ENCODE measurements around the gene RAB27A. TPM values are rescaled to one million over a fixed set of nuclear protein-coding genes. Genes with fewer than 3 reads are reported as not detected.
A peak's percentile ranks its signal among the peaks of the same experiment; 100 is the strongest.

RAB27A gene
- total RNA-seq, 8 experiments from 2014 or later: 1.6 to 6.1 (median 3.6) TPM

DNA sequence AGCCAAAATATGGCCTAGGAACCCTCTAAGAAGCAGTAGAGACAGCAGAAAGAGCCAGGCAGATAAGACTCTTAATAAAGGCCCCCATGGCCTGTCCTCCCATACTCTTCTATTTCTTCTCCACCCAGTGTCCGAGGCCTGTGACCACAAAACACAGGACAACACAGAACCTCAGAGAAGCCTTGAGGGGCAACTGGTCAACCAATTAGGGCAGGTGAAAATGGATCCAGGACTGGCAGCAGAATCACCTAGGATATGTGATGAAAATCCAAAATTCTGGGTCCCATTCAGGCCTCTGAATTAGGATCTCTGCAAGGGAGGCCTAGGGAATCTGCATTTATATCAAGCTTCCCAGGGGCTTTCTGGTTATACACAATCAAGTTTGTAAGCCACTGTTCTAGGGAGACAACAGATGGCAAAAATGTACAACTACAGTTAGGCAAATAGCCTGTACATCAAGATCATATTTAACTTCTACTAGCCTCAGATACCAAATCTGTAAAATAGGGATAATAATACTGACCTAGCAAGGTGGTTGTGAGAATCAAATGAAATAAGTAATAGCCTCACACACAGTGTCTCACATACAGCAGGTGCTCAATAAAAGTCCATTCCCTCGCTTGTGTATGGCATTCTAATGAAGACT is 10.4 kb downstream of the RAB27A start:
- in situ Hi-C loops (cut with MboI; ENCODE audit: low pct_unique_long_range_greater_than_20kb in 2 of 9, low sequenced_read_pairs in 9 of 9, unreplicated experiment in 9 of 9): no loop called here
- Histone ChIP-seq H3K4me1 (replicated peaks in 1 of 2) (no peaks in the 10 kb centered on the region), H3K27ac (no peak overlapping the region), H3K4me3 (no peak overlapping the region)
- ATAC-seq (replicated peaks in 6 of 8): no peak
- WGBS, 10 experiments: 71 to 100% (median 81%) methylated on average over 2 of the region's 2 CpGs; no CpG with 5 or more reads in 6 of the 10 experiments

DNA sequence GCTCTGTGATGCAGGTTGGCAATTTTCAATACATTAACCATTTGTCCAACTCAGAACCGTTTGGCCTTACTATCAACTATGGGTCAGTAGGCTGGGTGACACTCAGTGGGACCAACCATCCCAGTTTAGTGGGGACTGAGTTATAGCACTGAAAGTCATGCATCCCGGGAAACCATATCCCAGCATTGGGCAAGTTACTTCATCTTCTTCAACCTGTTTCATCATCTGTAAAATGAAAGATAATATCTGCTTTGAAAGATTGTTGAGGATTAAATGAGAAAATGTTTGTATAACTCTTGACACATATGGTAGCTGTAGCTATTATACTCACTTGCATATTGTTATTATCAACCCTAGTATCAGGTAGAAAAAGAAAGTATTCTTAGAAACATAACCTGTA is 11.9 kb downstream of the RAB27A start:
- 43 to 100% (median 79%) methylated on average over 1 to 2 of the region's 2 CpGs; no CpG with 5 or more reads in 3 of the 10 experiments for WGBS, 10 experiments
- in situ Hi-C loops (cut with MboI; ENCODE audit: low pct_unique_long_range_greater_than_20kb in 2 of 9, low sequenced_read_pairs in 9 of 9, unreplicated experiment in 9 of 9): no loop called here
- no peak for ATAC-seq (replicated peaks in 6 of 8)
- Histone ChIP-seq H3K4me1 (replicated peaks in 1 of 2) (no peaks in the 10 kb centered on the region), H3K27ac (no peak overlapping the region), H3K4me3 (no peak overlapping the region)

DNA sequence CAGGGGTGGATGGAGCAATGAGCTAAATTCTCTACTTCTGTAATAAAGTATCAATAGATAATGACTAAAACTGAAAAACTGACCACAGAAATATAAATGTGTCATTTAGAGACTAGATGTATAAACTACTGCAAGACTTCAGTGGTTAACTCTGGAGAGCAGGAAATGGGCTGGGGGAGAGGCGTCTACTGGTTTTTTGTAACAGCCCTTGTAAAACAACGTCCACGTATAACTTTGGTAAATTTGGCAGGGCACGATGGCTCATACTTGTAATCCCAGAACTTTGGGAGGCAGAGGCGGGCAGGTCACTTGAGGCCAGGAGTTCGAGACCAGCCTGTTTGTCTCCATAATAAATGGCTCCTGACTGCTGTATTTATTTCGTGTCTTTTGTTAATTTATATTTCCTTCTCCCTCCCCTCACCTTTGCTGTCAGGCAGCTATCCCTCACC is 12.5 kb downstream of the RAB27A start:
- no peak for ATAC-seq (replicated peaks in 6 of 8)
- 33 to 100% (median 76%) methylated on average over 2 to 7 of the region's 7 CpGs for WGBS, 10 experiments
- Histone ChIP-seq H3K4me3 (no peak overlapping the region), H3K4me1 (replicated peaks in 1 of 2) (no peaks in the 10 kb centered on the region), H3K27ac (no peak overlapping the region)
- in situ Hi-C loops (cut with MboI; ENCODE audit: low pct_unique_long_range_greater_than_20kb in 2 of 9, low sequenced_read_pairs in 9 of 9, unreplicated experiment in 9 of 9): no loop called here

DNA sequence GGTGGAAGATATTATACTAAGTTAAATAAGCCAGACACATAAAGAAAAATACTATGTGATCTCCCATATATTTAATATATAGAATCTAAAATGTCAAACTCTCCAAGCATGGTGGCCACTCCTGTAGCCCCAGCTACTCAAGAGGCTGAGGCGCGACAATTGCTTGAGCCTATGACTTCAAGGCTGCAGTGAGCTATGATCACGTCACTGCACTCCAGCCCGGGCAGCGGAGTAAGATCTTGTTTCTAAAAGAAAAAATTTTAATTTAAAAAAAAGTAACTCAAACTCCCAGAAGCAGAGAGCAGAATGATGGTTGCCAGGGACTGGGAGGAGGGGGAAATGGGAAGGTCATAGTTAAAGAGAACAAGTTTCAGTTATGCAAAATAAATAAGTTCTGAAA is 13.3 kb downstream of the RAB27A start:
- no peak for ATAC-seq (replicated peaks in 6 of 8)
- no peak overlapping the region for H3K4me3 ChIP-seq
- in situ Hi-C loops (cut with MboI; ENCODE audit: low pct_unique_long_range_greater_than_20kb in 2 of 9, low sequenced_read_pairs in 9 of 9, unreplicated experiment in 9 of 9): no loop called here
- 90 to 100% (median 94%) methylated on average over 1 to 5 of the region's 5 CpGs; no CpG with 5 or more reads in 2 of the 10 experiments for WGBS, 10 experiments
- H3K27ac ChIP-seq: no peak overlapping the region
- no peaks in the 10 kb centered on the region for H3K4me1 ChIP-seq (replicated peaks in 1 of 2)

DNA sequence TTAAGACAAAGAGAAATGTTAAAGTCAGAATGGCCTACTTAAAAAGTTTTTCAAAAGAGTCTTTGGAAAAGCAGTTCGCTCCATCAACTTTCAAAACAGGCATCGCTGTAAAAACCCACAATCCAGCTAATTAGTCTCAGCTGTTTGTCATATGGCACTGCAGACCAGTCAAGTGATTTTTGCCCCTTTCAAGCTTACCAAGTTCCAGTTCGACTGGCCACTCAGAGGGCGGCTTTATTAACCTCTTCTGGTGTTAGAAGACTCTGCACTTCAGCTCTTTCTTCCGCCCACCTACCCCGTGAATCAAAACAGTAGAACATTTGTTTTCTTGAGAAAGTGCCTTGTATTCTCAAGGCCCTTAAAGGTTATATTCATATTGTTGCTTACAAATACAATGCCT is 19.3 kb downstream of the RAB27A start:
- no peak for ATAC-seq (replicated peaks in 6 of 8)
- Histone ChIP-seq H3K4me1 (replicated peaks in 1 of 2) (peaks cover 16 to 17% of the 10 kb centered on the region in 2 donors), H3K4me3 (no peak overlapping the region), H3K27ac (no peak overlapping the region)
- 40 to 86% (median 74%) methylated on average over 1 to 6 of the region's 6 CpGs; no CpG with 5 or more reads in 2 of the 10 experiments for WGBS, 10 experiments
- in situ Hi-C loops (cut with MboI; ENCODE audit: low pct_unique_long_range_greater_than_20kb in 2 of 9, low sequenced_read_pairs in 9 of 9, unreplicated experiment in 9 of 9): no loop called here

DNA sequence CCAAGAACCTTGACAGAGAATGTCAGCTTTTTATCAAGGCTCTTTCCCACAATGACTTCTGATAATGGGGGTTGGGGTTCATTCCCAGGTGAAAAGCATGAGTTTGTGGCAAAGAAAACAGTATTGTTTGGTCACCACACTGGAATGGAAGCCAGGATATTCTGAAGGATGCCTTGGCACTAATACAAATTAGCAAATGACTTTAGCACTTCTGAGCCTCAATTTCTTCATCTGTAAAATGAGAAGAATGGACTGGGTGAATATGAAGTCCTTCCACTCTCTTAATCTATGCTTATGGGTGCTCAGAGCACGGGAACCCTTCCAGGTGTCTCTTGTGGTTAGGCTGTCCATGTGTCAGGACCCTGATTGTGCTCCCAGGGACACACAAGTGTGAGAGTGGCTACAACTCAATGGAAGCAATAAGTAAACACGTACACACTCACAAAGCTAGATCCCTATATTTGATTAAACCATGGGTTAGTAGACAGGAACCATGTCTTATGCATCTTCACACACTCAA is 21.4 kb downstream of the RAB27A start:
- WGBS, 10 experiments: 50 to 100% (median 100%) methylated on average over 1 of the region's 2 CpGs; no CpG with 5 or more reads in 5 of the 10 experiments
- H3K4me3 ChIP-seq: no peak overlapping the region
- no peak for ATAC-seq (replicated peaks in 6 of 8)
- no peak overlapping the region for H3K27ac ChIP-seq
- in situ Hi-C loops (cut with MboI; ENCODE audit: low pct_unique_long_range_greater_than_20kb in 2 of 9, low sequenced_read_pairs in 9 of 9, unreplicated experiment in 9 of 9): no loop called here
- H3K4me1 ChIP-seq (replicated peaks in 1 of 2): peaks cover 16 to 17% of the 10 kb centered on the region in 2 donors

DNA sequence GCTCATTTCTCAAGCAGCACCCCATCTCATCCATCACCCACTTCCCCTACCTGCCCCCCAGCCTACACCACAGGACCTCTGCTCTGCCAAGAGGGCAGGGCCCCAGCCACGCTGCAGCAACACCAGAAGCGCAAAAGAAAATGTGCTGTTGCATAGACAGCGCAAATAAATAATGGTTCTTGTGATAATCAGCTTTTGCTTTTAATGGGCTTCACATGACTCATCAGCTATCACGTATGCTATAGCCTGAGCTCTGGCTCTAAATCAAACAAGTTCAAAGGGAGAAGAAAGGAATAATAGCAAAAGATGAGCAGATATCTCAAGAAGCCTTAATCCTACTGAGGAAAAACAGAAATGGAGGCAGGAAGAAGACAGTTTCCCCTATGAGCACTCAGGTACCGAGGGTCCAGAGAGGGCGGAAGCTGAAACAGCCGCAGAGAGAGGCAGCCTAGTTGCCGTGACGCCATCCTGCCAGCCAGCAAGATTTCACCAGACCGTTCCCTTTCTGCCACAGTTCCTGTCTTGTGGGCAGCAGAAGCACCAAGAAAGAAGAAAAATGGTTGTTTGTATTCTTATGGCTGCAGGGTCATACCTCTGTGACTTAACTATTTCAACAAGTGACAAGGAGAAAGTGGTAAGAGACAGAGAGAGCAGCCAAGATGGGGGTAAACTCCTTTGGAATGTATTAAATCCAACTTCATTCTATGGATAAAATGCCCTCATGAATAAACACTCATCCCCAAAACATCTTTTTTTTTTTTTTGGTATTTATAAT is 22.0 kb downstream of the RAB27A start:
- in situ Hi-C loops (cut with MboI; ENCODE audit: low pct_unique_long_range_greater_than_20kb in 2 of 9, low sequenced_read_pairs in 9 of 9, unreplicated experiment in 9 of 9): no loop called here
- WGBS, 10 experiments: 36 to 100% (median 55%) methylated on average over 1 to 10 of the region's 10 CpGs; no CpG with 5 or more reads in 1 of the 10 experiments
- peak; percentile 14 to 99 (median 98) for ATAC-seq (replicated peaks in 6 of 8)
- H3K27ac ChIP-seq: peak overlapping the region; percentile 29 to 59
- H3K4me1 ChIP-seq (replicated peaks in 1 of 2): peaks cover 16 to 17% of the 10 kb centered on the region in 2 donors
- H3K4me3 ChIP-seq: no peak overlapping the region

GRCh38 chr15:55266547-55266946 is 23.1 kb downstream of the RAB27A start:
- no peak overlapping the region for H3K4me3 ChIP-seq
- peaks cover 16 to 17% of the 10 kb centered on the region in 2 donors for H3K4me1 ChIP-seq (replicated peaks in 1 of 2)
- 64 to 100% (median 95%) methylated on average over 1 to 2 of the region's 2 CpGs; no CpG with 5 or more reads in 2 of the 10 experiments for WGBS, 10 experiments
- peak overlapping the region; percentile 8 to 59 for H3K27ac ChIP-seq
- peak in 2 of 8 experiments; percentile 30 to 87 for ATAC-seq (replicated peaks in 6 of 8)
- in situ Hi-C loops (cut with MboI; ENCODE audit: low pct_unique_long_range_greater_than_20kb in 2 of 9, low sequenced_read_pairs in 9 of 9, unreplicated experiment in 9 of 9): no loop called here

GRCh38 chr15:55260562-55261131 is 29.0 kb downstream of the RAB27A start:
- no peak overlapping the region for H3K27ac ChIP-seq
- no peak overlapping the region for H3K4me3 ChIP-seq
- H3K4me1 ChIP-seq (replicated peaks in 1 of 2): no peaks in the 10 kb centered on the region
- 0 to 72% (median 50%) methylated on average over 1 to 2 of the region's 3 CpGs; no CpG with 5 or more reads in 2 of the 10 experiments for WGBS, 10 experiments
- in situ Hi-C loops (cut with MboI; ENCODE audit: low pct_unique_long_range_greater_than_20kb in 2 of 9, low sequenced_read_pairs in 9 of 9, unreplicated experiment in 9 of 9): no loop called here
- ATAC-seq (replicated peaks in 6 of 8): no peak

GRCh38 chr15:55257938-55258337 is 31.7 kb downstream of the RAB27A start:
- in situ Hi-C loops (cut with MboI; ENCODE audit: low pct_unique_long_range_greater_than_20kb in 2 of 9, low sequenced_read_pairs in 9 of 9, unreplicated experiment in 9 of 9): no loop called here
- 100% methylated on average over 4 of the region's 5 CpGs; no CpG with 5 or more reads in 9 of the 10 experiments for WGBS, 10 experiments

GRCh38 chr15:55257012-55257670 is 32.5 kb downstream of the RAB27A start:
- WGBS, 10 experiments: 57 to 100% methylated on average over 1 of the region's 1 CpG; no CpG with 5 or more reads in 8 of the 10 experiments
- no peaks in the 10 kb centered on the region for H3K4me1 ChIP-seq (replicated peaks in 1 of 2)
- no peak overlapping the region for H3K27ac ChIP-seq
- in situ Hi-C loops (cut with MboI; ENCODE audit: low pct_unique_long_range_greater_than_20kb in 2 of 9, low sequenced_read_pairs in 9 of 9, unreplicated experiment in 9 of 9): no loop called here
- ATAC-seq (replicated peaks in 6 of 8): no peak
- H3K4me3 ChIP-seq: no peak overlapping the region

More at GRCh38 chr15:55257938-55258337, 31.7 kb downstream of the RAB27A start:
- no peak overlapping the region for H3K4me3 ChIP-seq
- no peak for ATAC-seq (replicated peaks in 6 of 8)
- H3K27ac ChIP-seq: no peak overlapping the region
- H3K4me1 ChIP-seq (replicated peaks in 1 of 2): no peaks in the 10 kb centered on the region

GRCh38 chr15:55256281-55257011 is 33.2 kb downstream of the RAB27A start:
- H3K4me1 ChIP-seq (replicated peaks in 1 of 2): no peaks in the 10 kb centered on the region
- H3K4me3 ChIP-seq: no peak overlapping the region
- WGBS, 10 experiments: 0 to 100% (median 82%) methylated on average over 1 to 4 of the region's 4 CpGs; no CpG with 5 or more reads in 1 of the 10 experiments
- no peak for ATAC-seq (replicated peaks in 6 of 8)
- in situ Hi-C loops (cut with MboI; ENCODE audit: low pct_unique_long_range_greater_than_20kb in 2 of 9, low sequenced_read_pairs in 9 of 9, unreplicated experiment in 9 of 9): no loop called here
- no peak overlapping the region for H3K27ac ChIP-seq
